Gastrocnemius medialis (tissue), 4 donors: Measurements from ENCODE around the gene IDH2.

Source experiments
- CTCF ChIP-seq, 5 experiments: fragments of 450-650 bp in 3 of 5; fragments of 200-600 bp in 2 of 5; sonication (generic) in 2 of 5; IDR thresholded peaks in 4 of 5; conservative IDR thresholded peaks in 1 of 5; 1 replicate in 4 of 5; 2 replicates in 1 of 5; pipeline ENCODE4 v1.5.1; 2016 to 2019; ENCODE audit warnings: antibody characterized with exemption in 5 of 5, mild to moderate bottlenecking in 3 of 5, moderate library complexity in 3 of 5
- POLR2A ChIP-seq, 2 donors: fragments of 450-650 bp; IDR thresholded peaks; one replicate each; pipeline ENCODE4 v1.6.1; 2017; ENCODE audit warnings: antibody characterized with exemption in 2 of 2, mild to moderate bottlenecking in 2 of 2, moderate library complexity in 2 of 2

- TF ChIP-seq POLR2A (IDR thresholded peaks at IDR 0.05) (no peak), CTCF (IDR thresholded peaks at IDR 0.05 in 4 of 5, conservative IDR thresholded peaks at IDR 0.05 in 1 of 5) (no peak)
These were observed 3.3 kb upstream of the IDH2 start for GRCh38 chr15:90105521-90105920.
